WI38 (cell line): ENCODE measurements around the gene KRT1.

Experiments used
- H3K4me3 ChIP-seq: 2 replicates; pipeline ENCODE4 v1.5.1; 2011; ENCODE audit warnings: low read depth, mild to moderate bottlenecking, control low read depth, low read length
- TF ChIP-seq, protein P1 (sequence below): IDR thresholded peaks from 2 replicates; pipeline ENCODE4 v1.5.1; 2012; ENCODE audit warnings: low read depth, mild to moderate bottlenecking, control low read depth, low read length

Gene KRT1

DNA sequence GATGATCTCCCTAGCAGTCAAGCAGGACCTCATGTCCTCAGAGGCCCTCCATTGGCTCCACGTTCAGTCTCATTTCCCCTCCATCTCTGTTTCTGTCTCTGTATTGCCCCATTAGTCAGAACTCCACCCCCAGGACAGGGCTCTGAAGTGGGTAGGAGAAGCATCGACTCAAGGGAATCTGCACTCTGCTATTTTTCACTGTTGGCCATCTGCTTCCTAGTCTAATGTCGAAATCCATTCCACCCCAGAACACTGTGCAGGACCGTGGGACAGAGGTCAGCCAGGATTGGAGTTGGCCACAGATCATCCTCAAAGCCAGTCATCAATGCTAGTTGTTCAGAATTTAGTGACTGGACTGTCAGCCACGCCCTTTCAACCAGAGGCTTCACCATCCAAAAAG lies 13.1 kb upstream of the KRT1 start:
- no peak overlapping the region for H3K4me3 ChIP-seq
- TF ChIP-seq, protein P1, sequence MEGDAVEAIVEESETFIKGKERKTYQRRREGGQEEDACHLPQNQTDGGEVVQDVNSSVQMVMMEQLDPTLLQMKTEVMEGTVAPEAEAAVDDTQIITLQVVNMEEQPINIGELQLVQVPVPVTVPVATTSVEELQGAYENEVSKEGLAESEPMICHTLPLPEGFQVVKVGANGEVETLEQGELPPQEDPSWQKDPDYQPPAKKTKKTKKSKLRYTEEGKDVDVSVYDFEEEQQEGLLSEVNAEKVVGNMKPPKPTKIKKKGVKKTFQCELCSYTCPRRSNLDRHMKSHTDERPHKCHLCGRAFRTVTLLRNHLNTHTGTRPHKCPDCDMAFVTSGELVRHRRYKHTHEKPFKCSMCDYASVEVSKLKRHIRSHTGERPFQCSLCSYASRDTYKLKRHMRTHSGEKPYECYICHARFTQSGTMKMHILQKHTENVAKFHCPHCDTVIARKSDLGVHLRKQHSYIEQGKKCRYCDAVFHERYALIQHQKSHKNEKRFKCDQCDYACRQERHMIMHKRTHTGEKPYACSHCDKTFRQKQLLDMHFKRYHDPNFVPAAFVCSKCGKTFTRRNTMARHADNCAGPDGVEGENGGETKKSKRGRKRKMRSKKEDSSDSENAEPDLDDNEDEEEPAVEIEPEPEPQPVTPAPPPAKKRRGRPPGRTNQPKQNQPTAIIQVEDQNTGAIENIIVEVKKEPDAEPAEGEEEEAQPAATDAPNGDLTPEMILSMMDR: no peak

DNA sequence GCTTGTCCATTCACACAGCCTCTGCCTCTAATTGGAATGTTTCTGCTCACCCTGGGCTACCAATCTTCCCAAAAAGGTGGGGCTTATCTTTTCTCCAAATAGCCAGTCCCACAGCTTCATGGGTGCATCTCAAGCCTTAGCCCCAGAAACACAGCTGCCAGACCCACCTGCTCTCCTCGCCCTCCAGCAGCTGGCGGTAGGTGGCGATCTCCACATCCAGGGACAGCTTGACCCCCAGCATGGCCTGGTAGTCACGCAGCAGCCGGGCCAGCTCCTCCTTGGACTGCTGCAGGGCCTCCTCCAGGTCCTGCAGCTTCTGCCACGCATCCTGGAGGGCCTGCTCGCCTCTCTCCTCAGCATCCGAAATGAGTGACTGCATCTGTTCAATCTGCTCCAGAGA lies 12.0 kb upstream of the KRT1 start:
- TF ChIP-seq, protein P1: no peak

DNA sequence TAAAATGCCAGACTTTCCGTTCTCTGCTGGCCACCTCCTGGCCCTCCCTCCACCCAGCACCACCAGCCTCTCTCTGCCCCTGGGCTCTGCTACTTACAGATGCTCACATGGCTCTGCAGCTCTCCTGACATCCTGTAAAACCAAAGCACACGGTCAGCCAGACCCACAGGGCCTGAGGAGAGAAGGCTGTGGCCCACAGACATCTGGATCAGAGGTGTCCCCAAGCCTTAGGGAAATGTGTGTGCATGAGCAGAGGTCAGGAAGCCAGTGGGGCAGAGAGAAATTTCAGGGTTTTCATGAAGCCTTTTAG lies 11.6 kb upstream of the KRT1 start:
- H3K4me3 ChIP-seq: no peak overlapping the region
- TF ChIP-seq, protein P1: no peak

More for the DNA sequence above, 12.0 kb upstream of the KRT1 start:
- no peak overlapping the region for H3K4me3 ChIP-seq

DNA sequence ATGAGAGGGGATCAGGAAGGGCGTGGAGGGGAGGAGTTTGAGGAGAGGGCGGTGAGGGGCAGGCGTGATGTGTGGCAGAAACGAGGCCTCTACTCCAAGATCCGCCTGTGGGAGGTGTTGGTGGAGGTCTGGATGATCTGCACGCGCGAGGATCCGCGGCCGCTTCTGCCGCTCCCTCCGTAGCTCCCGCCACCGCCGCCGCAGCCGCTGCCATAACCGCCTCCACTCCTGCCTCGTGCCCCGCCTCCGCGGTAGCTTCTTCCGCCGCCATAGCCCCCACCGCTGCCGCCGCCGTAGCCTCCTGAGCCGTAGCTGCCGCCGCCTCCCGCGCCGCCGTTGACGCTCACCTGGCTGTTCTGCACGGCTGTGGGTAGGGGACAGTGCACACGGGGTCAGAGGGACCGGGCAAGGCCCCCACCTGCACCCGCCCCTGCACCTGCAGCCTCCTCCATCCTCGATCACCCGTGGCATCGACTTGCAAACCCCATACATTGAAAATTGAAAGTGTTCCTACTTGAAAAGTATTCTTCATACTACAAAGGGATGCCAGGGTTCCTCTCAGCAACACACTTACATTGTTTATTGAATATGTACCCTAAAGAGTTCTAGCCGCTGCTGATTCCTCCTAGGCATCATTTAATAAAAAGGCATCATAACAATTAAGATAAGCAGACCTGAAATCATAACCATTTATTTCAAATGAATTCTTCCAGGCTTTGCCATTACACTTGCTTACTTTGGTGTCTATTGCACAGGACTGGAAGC lies 11.1 kb upstream of the KRT1 start:
- no peak overlapping the region for H3K4me3 ChIP-seq

DNA sequence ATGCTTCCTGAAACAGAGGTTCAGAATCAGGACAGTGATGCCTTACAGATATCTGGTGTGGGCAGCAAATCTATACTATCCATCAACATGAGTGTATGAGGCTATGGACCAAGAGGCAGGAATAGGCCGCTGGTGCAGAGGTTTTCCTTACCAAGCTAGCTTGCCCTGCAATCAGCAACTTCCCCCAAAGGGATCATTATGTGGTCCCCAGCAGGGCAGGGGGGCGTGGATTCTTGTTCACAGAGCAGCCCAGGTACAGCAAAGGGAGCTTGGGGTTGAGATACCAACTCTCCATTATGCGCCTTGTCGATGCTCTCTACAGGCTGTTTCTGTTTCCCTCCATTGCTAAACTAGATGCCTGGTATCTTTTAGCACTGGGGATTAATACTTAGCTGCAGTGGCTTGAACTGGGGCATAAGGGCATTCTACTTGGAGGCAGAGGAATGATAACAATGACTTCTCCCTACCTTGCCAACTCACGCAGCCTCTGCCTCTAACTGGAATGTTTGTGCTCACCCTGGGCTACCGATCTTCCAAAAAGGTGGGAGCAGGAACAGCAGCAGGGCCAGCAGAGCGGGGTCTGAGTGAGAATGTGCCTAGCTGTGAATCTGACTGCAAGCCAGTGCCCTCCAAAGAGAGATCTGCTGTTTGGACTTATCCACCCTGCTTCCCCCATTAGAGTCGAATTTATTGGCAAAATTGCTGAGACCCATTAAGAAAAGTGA lies 10.3 kb upstream of the KRT1 start:
- H3K4me3 ChIP-seq: no peak overlapping the region
- TF ChIP-seq, protein P1: no peak

More for the DNA sequence above, 11.1 kb upstream of the KRT1 start:
- TF ChIP-seq, protein P1: no peak

DNA sequence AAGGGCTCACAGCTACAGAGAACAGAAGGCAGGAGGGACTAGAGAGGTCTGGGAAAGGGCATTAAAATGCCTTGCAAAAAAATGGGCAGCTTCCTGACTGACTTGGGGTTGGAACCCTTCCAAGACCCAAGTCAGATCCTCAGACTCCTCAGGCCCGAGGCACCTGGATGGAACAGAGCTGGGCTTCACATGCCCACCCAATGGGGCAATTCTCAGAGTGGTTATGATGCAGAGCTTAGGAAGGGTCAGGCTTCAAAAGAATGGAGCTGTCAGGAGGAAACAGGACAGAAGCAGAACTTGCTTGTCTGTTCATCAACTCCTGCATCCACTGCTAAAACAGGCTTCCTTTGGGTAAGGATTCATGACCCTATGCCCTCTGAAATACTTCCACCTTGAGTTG lies 9.7 kb upstream of the KRT1 start:
- H3K4me3 ChIP-seq: no peak overlapping the region
- TF ChIP-seq, protein P1: no peak

DNA sequence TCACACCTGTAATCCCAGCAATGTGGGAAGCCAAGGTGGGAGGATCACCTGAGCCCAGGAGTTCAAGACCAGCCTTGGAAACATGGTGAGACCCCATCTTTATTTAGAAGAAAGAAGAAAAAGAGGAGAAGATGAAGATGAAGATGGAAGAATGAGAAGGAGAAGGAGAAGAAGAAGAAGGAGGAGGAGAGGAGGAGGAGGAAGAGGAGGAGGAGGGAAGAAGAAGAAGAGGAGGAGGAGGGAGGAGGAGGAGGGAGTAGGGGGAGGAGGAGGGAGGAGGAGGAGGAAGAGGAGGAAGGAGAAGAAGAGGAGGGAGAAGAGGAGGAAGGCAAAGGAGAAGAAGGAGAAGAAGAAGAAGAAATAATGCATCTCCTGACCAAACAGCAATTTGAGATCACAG lies 9.0 kb upstream of the KRT1 start:
- H3K4me3 ChIP-seq: no peak overlapping the region
- TF ChIP-seq, protein P1: no peak
